Measurements from ENCODE around the gene PDE6C.

Gene PDE6C

GRCh38 chr10:93630625-93631557 is 18.6 kb downstream of the PDE6C start:
- no peak overlapping the region for H3K9ac ChIP-seq (ENCODE audit: low read depth, low read length)
- no peaks in the 10 kb centered on the region for H3K9me3 ChIP-seq (ENCODE audit: control insufficient read depth, insufficient read depth, low read length)
- H3K4me3 ChIP-seq (ENCODE audit: low read depth, low read length), result no peak overlapping the region
- no peaks in the 10 kb centered on the region for H3K4me1 ChIP-seq (ENCODE audit: control insufficient read depth, insufficient read depth, low read length)
- H3K36me3 ChIP-seq (ENCODE audit: control insufficient read depth, insufficient read depth, low read length), result no peaks in the 10 kb centered on the region
- no peaks in the 10 kb centered on the region for H3K27me3 ChIP-seq (ENCODE audit: control insufficient read depth, insufficient read depth, low read length)
- no peak overlapping the region for H3K27ac ChIP-seq (ENCODE audit: low read depth, low read length)

- H3K4me3 ChIP-seq (ENCODE audit: low read depth, low read length), result no peak overlapping the region
- no peak overlapping the region for H3K9ac ChIP-seq (ENCODE audit: low read depth, low read length)
- no peaks in the 10 kb centered on the region for H3K36me3 ChIP-seq (ENCODE audit: control insufficient read depth, insufficient read depth, low read length)
- no peaks in the 10 kb centered on the region for H3K4me1 ChIP-seq (ENCODE audit: control insufficient read depth, insufficient read depth, low read length)
- no peaks in the 10 kb centered on the region for H3K27me3 ChIP-seq (ENCODE audit: control insufficient read depth, insufficient read depth, low read length)
- H3K27ac ChIP-seq (ENCODE audit: low read depth, low read length), result no peak overlapping the region
- H3K9me3 ChIP-seq (ENCODE audit: control insufficient read depth, insufficient read depth, low read length), result no peaks in the 10 kb centered on the region
These were observed 27.5 kb downstream of the PDE6C start for GRCh38 chr10:93639791-93640190.

GRCh38 chr10:93652857-93653256 is 40.5 kb downstream of the PDE6C start:
- no peak overlapping the region for H3K9ac ChIP-seq (ENCODE audit: low read depth, low read length)
- no peaks in the 10 kb centered on the region for H3K36me3 ChIP-seq (ENCODE audit: control insufficient read depth, insufficient read depth, low read length)
- no peaks in the 10 kb centered on the region for H3K4me1 ChIP-seq (ENCODE audit: control insufficient read depth, insufficient read depth, low read length)
- no peaks in the 10 kb centered on the region for H3K27me3 ChIP-seq (ENCODE audit: control insufficient read depth, insufficient read depth, low read length)
- no peak overlapping the region for H3K27ac ChIP-seq (ENCODE audit: low read depth, low read length)
- H3K4me3 ChIP-seq (ENCODE audit: low read depth, low read length), result no peak overlapping the region
- H3K9me3 ChIP-seq (ENCODE audit: control insufficient read depth, insufficient read depth, low read length), result no peaks in the 10 kb centered on the region

- no peaks in the 10 kb centered on the region for H3K4me1 ChIP-seq (ENCODE audit: control insufficient read depth, insufficient read depth, low read length)
- H3K9me3 ChIP-seq (ENCODE audit: control insufficient read depth, insufficient read depth, low read length), result no peaks in the 10 kb centered on the region
- no peak overlapping the region for H3K27ac ChIP-seq (ENCODE audit: low read depth, low read length)
- no peaks in the 10 kb centered on the region for H3K27me3 ChIP-seq (ENCODE audit: control insufficient read depth, insufficient read depth, low read length)
- no peaks in the 10 kb centered on the region for H3K36me3 ChIP-seq (ENCODE audit: control insufficient read depth, insufficient read depth, low read length)
- H3K9ac ChIP-seq (ENCODE audit: low read depth, low read length), result no peak overlapping the region
- H3K4me3 ChIP-seq (ENCODE audit: low read depth, low read length), result no peak overlapping the region
These were observed 41.9 kb downstream of the PDE6C start for GRCh38 chr10:93654201-93654600.

- Histone ChIP-seq H3K27me3 (ENCODE audit: control insufficient read depth, insufficient read depth, low read length) (no peaks in the 10 kb centered on the region), H3K27ac (ENCODE audit: low read depth, low read length) (no peak overlapping the region), H3K4me3 (ENCODE audit: low read depth, low read length) (no peak overlapping the region), H3K36me3 (ENCODE audit: control insufficient read depth, insufficient read depth, low read length) (no peaks in the 10 kb centered on the region), H3K4me1 (ENCODE audit: control insufficient read depth, insufficient read depth, low read length) (0 out of 2 replicates have a peak, but pooled peaks cover 4% of the 10 kb centered on the region), H3K9ac (ENCODE audit: low read depth, low read length) (no peak overlapping the region), H3K9me3 (ENCODE audit: control insufficient read depth, insufficient read depth, low read length) (no peaks in the 10 kb centered on the region)
These were observed 43.8 kb downstream of the PDE6C start for GRCh38 chr10:93656155-93656554.

- Histone ChIP-seq H3K36me3 (ENCODE audit: control insufficient read depth, insufficient read depth, low read length) (no peaks in the 10 kb centered on the region), H3K9ac (ENCODE audit: low read depth, low read length) (no peak overlapping the region), H3K4me3 (ENCODE audit: low read depth, low read length) (no peak overlapping the region), H3K27ac (ENCODE audit: low read depth, low read length) (no peak overlapping the region), H3K9me3 (ENCODE audit: control insufficient read depth, insufficient read depth, low read length) (no peaks in the 10 kb centered on the region), H3K27me3 (ENCODE audit: control insufficient read depth, insufficient read depth, low read length) (no peaks in the 10 kb centered on the region), H3K4me1 (ENCODE audit: control insufficient read depth, insufficient read depth, low read length) (0 out of 2 replicates have a peak, but pooled peaks cover 4% of the 10 kb centered on the region)
These were observed 45.4 kb downstream of the PDE6C start for GRCh38 chr10:93657757-93658156.

GRCh38 chr10:93666030-93666429 is 53.7 kb downstream of the PDE6C start:
- Histone ChIP-seq H3K27ac (ENCODE audit: low read depth, low read length) (no peak overlapping the region), H3K36me3 (ENCODE audit: control insufficient read depth, insufficient read depth, low read length) (peaks cover 43% of the 10 kb centered on the region), H3K9ac (ENCODE audit: low read depth, low read length) (no peak overlapping the region), H3K9me3 (ENCODE audit: control insufficient read depth, insufficient read depth, low read length) (no peaks in the 10 kb centered on the region), H3K4me3 (ENCODE audit: low read depth, low read length) (no peak overlapping the region), H3K27me3 (ENCODE audit: control insufficient read depth, insufficient read depth, low read length) (no peaks in the 10 kb centered on the region), H3K4me1 (ENCODE audit: control insufficient read depth, insufficient read depth, low read length) (no peaks in the 10 kb centered on the region)

GRCh38 chr10:93667795-93668194 is 55.5 kb downstream of the PDE6C start:
- Histone ChIP-seq H3K4me1 (ENCODE audit: control insufficient read depth, insufficient read depth, low read length) (no peaks in the 10 kb centered on the region), H3K9ac (ENCODE audit: low read depth, low read length) (no peak overlapping the region), H3K27ac (ENCODE audit: low read depth, low read length) (no peak overlapping the region), H3K9me3 (ENCODE audit: control insufficient read depth, insufficient read depth, low read length) (no peaks in the 10 kb centered on the region), H3K36me3 (ENCODE audit: control insufficient read depth, insufficient read depth, low read length) (peaks cover 49% of the 10 kb centered on the region), H3K4me3 (ENCODE audit: low read depth, low read length) (no peak overlapping the region), H3K27me3 (ENCODE audit: control insufficient read depth, insufficient read depth, low read length) (no peaks in the 10 kb centered on the region)

- Histone ChIP-seq H3K4me1 (ENCODE audit: control insufficient read depth, insufficient read depth, low read length) (no peaks in the 10 kb centered on the region), H3K9me3 (ENCODE audit: control insufficient read depth, insufficient read depth, low read length) (no peaks in the 10 kb centered on the region), H3K27me3 (ENCODE audit: control insufficient read depth, insufficient read depth, low read length) (no peaks in the 10 kb centered on the region), H3K9ac (ENCODE audit: low read depth, low read length) (no peak overlapping the region), H3K36me3 (ENCODE audit: control insufficient read depth, insufficient read depth, low read length) (peaks cover 70% of the 10 kb centered on the region), H3K27ac (ENCODE audit: low read depth, low read length) (no peak overlapping the region), H3K4me3 (ENCODE audit: low read depth, low read length) (no peak overlapping the region)
These were observed 58.0 kb downstream of the PDE6C start for GRCh38 chr10:93670372-93670771.

- Histone ChIP-seq H3K27me3 (ENCODE audit: control insufficient read depth, insufficient read depth, low read length) (no peaks in the 10 kb centered on the region), H3K36me3 (ENCODE audit: control insufficient read depth, insufficient read depth, low read length) (peaks cover 77% of the 10 kb centered on the region), H3K4me1 (ENCODE audit: control insufficient read depth, insufficient read depth, low read length) (no peaks in the 10 kb centered on the region), H3K4me3 (ENCODE audit: low read depth, low read length) (no peak overlapping the region), H3K9me3 (ENCODE audit: control insufficient read depth, insufficient read depth, low read length) (no peaks in the 10 kb centered on the region), H3K9ac (ENCODE audit: low read depth, low read length) (no peak overlapping the region), H3K27ac (ENCODE audit: low read depth, low read length) (no peak overlapping the region)
These were observed 58.7 kb downstream of the PDE6C start for GRCh38 chr10:93671042-93671441.

- H3K9me3 ChIP-seq (ENCODE audit: control insufficient read depth, insufficient read depth, low read length), result no peaks in the 10 kb centered on the region
- H3K4me1 ChIP-seq (ENCODE audit: control insufficient read depth, insufficient read depth, low read length), result no peaks in the 10 kb centered on the region
- peaks cover 83% of the 10 kb centered on the region for H3K36me3 ChIP-seq (ENCODE audit: control insufficient read depth, insufficient read depth, low read length)
- H3K4me3 ChIP-seq (ENCODE audit: low read depth, low read length), result no peak overlapping the region
- H3K9ac ChIP-seq (ENCODE audit: low read depth, low read length), result no peak overlapping the region
- H3K27me3 ChIP-seq (ENCODE audit: control insufficient read depth, insufficient read depth, low read length), result no peaks in the 10 kb centered on the region
- H3K27ac ChIP-seq (ENCODE audit: low read depth, low read length), result no peak overlapping the region
These were observed 59.8 kb downstream of the PDE6C start for GRCh38 chr10:93672022-93672678.
